ENCODE results near the gene PRIMPOL.
"Not testable (repeated sequence)": the region's sequence is repeated elsewhere in the genome, so short reads cannot be mapped to it uniquely, and the experiment has no call there.

PRIMPOL gene

GRCh38 chr4:184649971-184650855 is 675 bp downstream of the PRIMPOL start:
- peak; percentile 33 to 34 for DNase-seq

GRCh38 chr4:184651899-184652298 is 2.4 kb downstream of the PRIMPOL start:
- Histone ChIP-seq H3K4me2 (ENCODE audit: low read length) (no peak overlapping the region), H3K27me3 (ENCODE audit: insufficient read depth, low read length) (no peaks in the 10 kb centered on the region), H3K23ac (ENCODE audit: low read length) (no peak overlapping the region), H3K79me1 (ENCODE audit: low read length) (peaks cover 15% of the 10 kb centered on the region), H2BK5ac (ENCODE audit: low read depth, low read length, poor library complexity) (no peak overlapping the region), H3K79me2 (ENCODE audit: control insufficient read depth, insufficient read depth, low read length, poor library complexity) (peaks cover 18% of the 10 kb centered on the region), H4K12ac (ENCODE audit: low read depth, low read length) (no peak overlapping the region), H2AK5ac (ENCODE audit: low read length) (no peak overlapping the region), H3K14ac (ENCODE audit: low read length) (no peak overlapping the region), H3K27ac (ENCODE audit: low read depth, low read length) (no peak overlapping the region), H3K4me1 (ENCODE audit: control insufficient read depth in 1 of 2, insufficient read depth in 2 of 2, low read length in 2 of 2) (peaks cover 9 to 11% of the 10 kb centered on the region in 2 experiments), H3K4ac (ENCODE audit: low read depth, low read length) (no peak overlapping the region), H2BK12ac (ENCODE audit: low read length) (no peak overlapping the region), H3K9me3 (ENCODE audit: insufficient read depth, low read depth, low read length) (no peaks in the 10 kb centered on the region), H4K8ac (ENCODE audit: low read depth, low read length) (no peak overlapping the region), H3K4me3 (ENCODE audit: low read depth, low read length) (no peak overlapping the region), H4K91ac (ENCODE audit: low read depth, low read length) (no peak overlapping the region), H3K9ac (ENCODE audit: low read length) (no peak overlapping the region), H3K36me3 (ENCODE audit: control insufficient read depth in 1 of 2, insufficient read depth in 2 of 2, low read length in 2 of 2) (peaks cover 2 to 3% of the 10 kb centered on the region in 2 experiments), H2BK120ac (ENCODE audit: insufficient read depth, low read length, poor library complexity) (no peak overlapping the region), H3K18ac (ENCODE audit: low read length) (no peak overlapping the region), H2AFZ (ENCODE audit: insufficient read depth, low read length, poor library complexity) (no peak overlapping the region)
- DNase-seq = no peak
- WGBS (ENCODE audit: extremely low coverage, insufficient coverage, insufficient read length) = 100% methylated on average over 1 of the region's 8 CpGs

More at GRCh38 chr4:184649971-184650855, 675 bp downstream of the PRIMPOL start:
- Histone ChIP-seq H3K9me3 (ENCODE audit: insufficient read depth, low read depth, low read length) (no peaks in the 10 kb centered on the region), H3K23ac (ENCODE audit: low read length) (no peak overlapping the region), H2AK5ac (ENCODE audit: low read length) (peak overlapping the region; percentile 90), H3K36me3 (ENCODE audit: control insufficient read depth in 1 of 2, insufficient read depth in 2 of 2, low read length in 2 of 2) (no peaks in the 10 kb centered on the region), H3K18ac (ENCODE audit: low read length) (peak overlapping the region; percentile 96), H4K8ac (ENCODE audit: low read depth, low read length) (peak overlapping the region; percentile 98), H2BK5ac (ENCODE audit: low read depth, low read length, poor library complexity) (peak overlapping the region; percentile 90), H3K4me2 (ENCODE audit: low read length) (peak overlapping the region; percentile 96), H2BK12ac (ENCODE audit: low read length) (peak overlapping the region; percentile 27), H3K27me3 (ENCODE audit: insufficient read depth, low read length) (no peaks in the 10 kb centered on the region), H2AFZ (ENCODE audit: insufficient read depth, low read length, poor library complexity) (peak overlapping the region; percentile 89), H3K79me1 (ENCODE audit: low read length) (peaks cover 15% of the 10 kb centered on the region), H2BK120ac (ENCODE audit: insufficient read depth, low read length, poor library complexity) (peak overlapping the region; percentile 56), H3K4me3 (ENCODE audit: low read depth, low read length) (peak overlapping the region; percentile 84), H4K12ac (ENCODE audit: low read depth, low read length) (peak overlapping the region; percentile 96), H3K14ac (ENCODE audit: low read length) (peak overlapping the region; percentile 98), H3K9ac (ENCODE audit: low read length) (peak overlapping the region; percentile 99), H3K4ac (ENCODE audit: low read depth, low read length) (peak overlapping the region; percentile 77), H3K79me2 (ENCODE audit: control insufficient read depth, insufficient read depth, low read length, poor library complexity) (peaks cover 18% of the 10 kb centered on the region), H3K4me1 (ENCODE audit: control insufficient read depth in 1 of 2, insufficient read depth in 2 of 2, low read length in 2 of 2) (peaks cover 9 to 11% of the 10 kb centered on the region in 2 experiments), H3K27ac (ENCODE audit: low read depth, low read length) (peak overlapping the region; percentile 63), H4K91ac (ENCODE audit: low read depth, low read length) (peak overlapping the region; percentile 90)
- WGBS (ENCODE audit: extremely low coverage, insufficient coverage, insufficient read length) = no CpG with 5 or more reads among the region's 21 CpGs

GRCh38 chr4:184652681-184653080 is 3.1 kb downstream of the PRIMPOL start:
- H2AFZ ChIP-seq (ENCODE audit: insufficient read depth, low read length, poor library complexity); H2BK12ac ChIP-seq (ENCODE audit: low read length); H3K18ac ChIP-seq (ENCODE audit: low read length); H3K4me1 ChIP-seq (ENCODE audit: control insufficient read depth in 1 of 2, insufficient read depth in 2 of 2, low read length in 2 of 2); H3K4me2 ChIP-seq (ENCODE audit: low read length); H3K9me3 ChIP-seq (ENCODE audit: insufficient read depth, low read depth, low read length); DNase-seq; H2BK120ac ChIP-seq (ENCODE audit: insufficient read depth, low read length, poor library complexity); H3K4ac ChIP-seq (ENCODE audit: low read depth, low read length); H3K27me3 ChIP-seq (ENCODE audit: insufficient read depth, low read length); H3K14ac ChIP-seq (ENCODE audit: low read length); H2AK5ac ChIP-seq (ENCODE audit: low read length); H3K27ac ChIP-seq (ENCODE audit: low read depth, low read length); H2BK5ac ChIP-seq (ENCODE audit: low read depth, low read length, poor library complexity); H4K91ac ChIP-seq (ENCODE audit: low read depth, low read length); H3K36me3 ChIP-seq (ENCODE audit: control insufficient read depth in 1 of 2, insufficient read depth in 2 of 2, low read length in 2 of 2); H3K4me3 ChIP-seq (ENCODE audit: low read depth, low read length); H3K9ac ChIP-seq (ENCODE audit: low read length); H3K23ac ChIP-seq (ENCODE audit: low read length); H4K8ac ChIP-seq (ENCODE audit: low read depth, low read length); H4K12ac ChIP-seq (ENCODE audit: low read depth, low read length): not testable (repeated sequence)
- Histone ChIP-seq H3K79me2 (ENCODE audit: control insufficient read depth, insufficient read depth, low read length, poor library complexity) (peaks cover 15% of the 10 kb centered on the region), H3K79me1 (ENCODE audit: low read length) (peaks cover 15% of the 10 kb centered on the region)

GRCh38 chr4:184653650-184654049 is 4.1 kb downstream of the PRIMPOL start:
- H2BK5ac ChIP-seq (ENCODE audit: low read depth, low read length, poor library complexity) = no peak overlapping the region
- H3K23ac ChIP-seq (ENCODE audit: low read length) = no peak overlapping the region
- no peak overlapping the region for H2AFZ ChIP-seq (ENCODE audit: insufficient read depth, low read length, poor library complexity)
- no peak overlapping the region for H3K18ac ChIP-seq (ENCODE audit: low read length)
- H3K36me3 ChIP-seq (ENCODE audit: control insufficient read depth in 1 of 2, insufficient read depth in 2 of 2, low read length in 2 of 2) = peaks cover 2 to 3% of the 10 kb centered on the region in 2 experiments
- peak; percentile 70 to 94 for DNase-seq
- no peak overlapping the region for H3K14ac ChIP-seq (ENCODE audit: low read length)
- H4K91ac ChIP-seq (ENCODE audit: low read depth, low read length) = no peak overlapping the region
- peaks cover 10% of the 10 kb centered on the region for H3K79me1 ChIP-seq (ENCODE audit: low read length)
- no peak overlapping the region for H3K4me2 ChIP-seq (ENCODE audit: low read length)
- H3K27ac ChIP-seq (ENCODE audit: low read depth, low read length) = no peak overlapping the region
- no peak overlapping the region for H2AK5ac ChIP-seq (ENCODE audit: low read length)
- H4K12ac ChIP-seq (ENCODE audit: low read depth, low read length) = no peak overlapping the region
- no peaks in the 10 kb centered on the region for H3K27me3 ChIP-seq (ENCODE audit: insufficient read depth, low read length)
- H3K4me3 ChIP-seq (ENCODE audit: low read depth, low read length) = no peak overlapping the region
- H3K4me1 ChIP-seq (ENCODE audit: control insufficient read depth in 1 of 2, insufficient read depth in 2 of 2, low read length in 2 of 2) = peaks cover 5 to 7% of the 10 kb centered on the region in 2 experiments
- H3K9ac ChIP-seq (ENCODE audit: low read length) = no peak overlapping the region
- no peak overlapping the region for H3K4ac ChIP-seq (ENCODE audit: low read depth, low read length)
- no peaks in the 10 kb centered on the region for H3K9me3 ChIP-seq (ENCODE audit: insufficient read depth, low read depth, low read length)
- peaks cover 10% of the 10 kb centered on the region for H3K79me2 ChIP-seq (ENCODE audit: control insufficient read depth, insufficient read depth, low read length, poor library complexity)
- WGBS (ENCODE audit: extremely low coverage, insufficient coverage, insufficient read length) = no CpG with 5 or more reads among the region's 2 CpGs
- no peak overlapping the region for H2BK12ac ChIP-seq (ENCODE audit: low read length)
- H4K8ac ChIP-seq (ENCODE audit: low read depth, low read length) = no peak overlapping the region
- H2BK120ac ChIP-seq (ENCODE audit: insufficient read depth, low read length, poor library complexity) = no peak overlapping the region
